ENCODE measurements around the gene NMT2. TPM values are rescaled to one million over a fixed set of nuclear protein-coding genes. Genes with fewer than 3 reads are reported as not detected.
A peak's percentile ranks its signal among the peaks of the same experiment; 100 is the strongest.

Gene NMT2
- total RNA-seq (10 to 100 TPM in 1 of 9 donors, 1 to 10 TPM in 8; 3.9 to 31.4 (median 7.6) TPM), polyA plus RNA-seq (1 to 10 TPM; 3.4 to 8.0 (median 4.8) TPM)
- long read RNA-seq, donor 1, partial matches to known transcripts: 0 of 2 reads
- long read RNA-seq, donor 1, other reads (novel, unspliced or antisense): 0 of 2 reads
- long read RNA-seq, donor 2: 0 reads
- long read RNA-seq, donor 3, partial matches to known transcripts: 0 of 1 reads
- long read RNA-seq, donor 3, other reads (novel, unspliced or antisense): 0 of 1 reads
- long read RNA-seq, donor 4, partial matches to known transcripts: 1 of 1 reads
- long read RNA-seq, donor 4, other reads (novel, unspliced or antisense): 0 of 1 reads
- long read RNA-seq, donor 5, transcript NMT2-202 (12 exons, 2,907 nt): major isoform, 10 of 11 reads
- long read RNA-seq, donor 5, partial matches to known transcripts: 0 of 11 reads
- long read RNA-seq, donor 5, other reads (novel, unspliced or antisense): 0 of 11 reads
- long read RNA-seq, donor 6, partial matches to known transcripts: 0 of 1 reads
- long read RNA-seq, donor 6, other reads (novel, unspliced or antisense): 0 of 1 reads
- long read RNA-seq, donor 7, partial matches to known transcripts: 5 of 5 reads
- long read RNA-seq, donor 7, other reads (novel, unspliced or antisense): 0 of 5 reads
- long read RNA-seq, donor 8, transcript NMT2-202 (12 exons, 2,907 nt): major isoform, 5 of 5 reads
- long read RNA-seq, donor 8, partial matches to known transcripts: 0 of 5 reads
- long read RNA-seq, donor 8, other reads (novel, unspliced or antisense): 0 of 5 reads
- long read RNA-seq, donor 9, partial matches to known transcripts: 0 of 2 reads
- long read RNA-seq, donor 9, other reads (novel, unspliced or antisense): 0 of 2 reads
- long read RNA-seq, donor 10: 0 reads

- 0 to 1% (median 1%) methylated on average over 20 to 65 of the region's 70 CpGs; no CpG with 5 or more reads in 1 of the 4 donors for WGBS, 4 donors
- H3K27ac ChIP-seq: peak within 1 kb of the TSS in 4 of 5 donors; percentile 61 to 88 (median 82)
- H3K4me1 ChIP-seq (replicated peaks in 1 of 2): peaks cover 6 to 27% of the 10 kb centered on the region in 2 donors
- H3K4me3 ChIP-seq: peak within 1 kb of the TSS; percentile 30 to 82 (median 72)
- intact Hi-C loops (cut with DNase I): no loop called here
- peak in 4 of 7 donors; percentile 87 to 91 (median 90) for DNase-seq
- H3K9me3 ChIP-seq (replicated peaks in 1 of 3): no peaks in the 10 kb centered on the region
- no peaks in the 10 kb centered on the region for H3K27me3 ChIP-seq
- TF ChIP-seq, protein P1, sequence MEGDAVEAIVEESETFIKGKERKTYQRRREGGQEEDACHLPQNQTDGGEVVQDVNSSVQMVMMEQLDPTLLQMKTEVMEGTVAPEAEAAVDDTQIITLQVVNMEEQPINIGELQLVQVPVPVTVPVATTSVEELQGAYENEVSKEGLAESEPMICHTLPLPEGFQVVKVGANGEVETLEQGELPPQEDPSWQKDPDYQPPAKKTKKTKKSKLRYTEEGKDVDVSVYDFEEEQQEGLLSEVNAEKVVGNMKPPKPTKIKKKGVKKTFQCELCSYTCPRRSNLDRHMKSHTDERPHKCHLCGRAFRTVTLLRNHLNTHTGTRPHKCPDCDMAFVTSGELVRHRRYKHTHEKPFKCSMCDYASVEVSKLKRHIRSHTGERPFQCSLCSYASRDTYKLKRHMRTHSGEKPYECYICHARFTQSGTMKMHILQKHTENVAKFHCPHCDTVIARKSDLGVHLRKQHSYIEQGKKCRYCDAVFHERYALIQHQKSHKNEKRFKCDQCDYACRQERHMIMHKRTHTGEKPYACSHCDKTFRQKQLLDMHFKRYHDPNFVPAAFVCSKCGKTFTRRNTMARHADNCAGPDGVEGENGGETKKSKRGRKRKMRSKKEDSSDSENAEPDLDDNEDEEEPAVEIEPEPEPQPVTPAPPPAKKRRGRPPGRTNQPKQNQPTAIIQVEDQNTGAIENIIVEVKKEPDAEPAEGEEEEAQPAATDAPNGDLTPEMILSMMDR (IDR thresholded peaks at IDR 0.05): peak in 4 of 6 experiments; percentile 16 to 53 (median 40)
- peak; percentile 82 to 95 for TF ChIP-seq POLR2A (IDR thresholded peaks at IDR 0.05)
- H3K36me3 ChIP-seq (replicated peaks in 1 of 2): no peaks in the 10 kb centered on the region
Observed at GRCh38 chr10:15168291-15168785, at the start of gene NMT2. TSS of gene NMT2 (minus strand) at chr10:15168693. CDS start at chr10:15168612, 81 bp downstream.

DNA sequence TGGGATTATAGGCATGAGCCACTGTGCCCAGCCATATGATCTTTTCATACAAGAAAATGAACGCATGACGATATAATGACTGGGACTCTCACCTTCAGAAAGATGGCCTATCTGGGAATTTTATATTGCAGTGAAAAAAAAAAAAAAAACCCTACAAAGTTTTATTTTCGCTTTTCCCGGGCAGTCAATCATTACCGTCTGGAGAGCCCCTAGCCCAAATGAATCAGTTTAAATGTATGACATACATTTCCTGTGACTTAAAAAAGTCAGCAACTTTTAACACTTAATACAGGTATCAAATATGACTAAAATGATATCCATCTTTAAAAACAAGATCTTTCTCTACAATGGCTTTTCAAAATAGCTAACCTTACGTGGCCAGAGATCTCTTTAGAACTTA, 48.2 kb upstream of the NMT2 start:
- intact Hi-C loops (cut with DNase I): no loop called here
- 92 to 93% (median 92%) methylated on average over 6 of the region's 6 CpGs for WGBS, 4 donors

GRCh38 chr10:15214237-15214636, 45.7 kb upstream of the NMT2 start:
- no peak overlapping the region for H3K4me3 ChIP-seq
- H3K27me3 ChIP-seq: no peaks in the 10 kb centered on the region
- TF ChIP-seq, protein P1 (IDR thresholded peaks at IDR 0.05): no peak
- no peak for TF ChIP-seq POLR2A (IDR thresholded peaks at IDR 0.05)
- 89 to 96% (median 95%) methylated on average over 9 to 17 of the region's 17 CpGs for WGBS, 4 donors
- intact Hi-C loops (cut with DNase I): no loop called here
- H3K27ac ChIP-seq: no peak overlapping the region
- no peak for DNase-seq
- no peaks in the 10 kb centered on the region for H3K36me3 ChIP-seq (replicated peaks in 1 of 2)
- no peaks in the 10 kb centered on the region for H3K4me1 ChIP-seq (replicated peaks in 1 of 2)
- H3K9me3 ChIP-seq (replicated peaks in 1 of 3): no peaks in the 10 kb centered on the region

More for the DNA sequence above, 48.2 kb upstream of the NMT2 start:
- H3K9me3 ChIP-seq (replicated peaks in 1 of 3): no peaks in the 10 kb centered on the region
- H3K27ac ChIP-seq: no peak overlapping the region
- no peaks in the 10 kb centered on the region for H3K4me1 ChIP-seq (replicated peaks in 1 of 2)
- no peak overlapping the region for H3K4me3 ChIP-seq
- no peaks in the 10 kb centered on the region for H3K36me3 ChIP-seq (replicated peaks in 1 of 2)
- no peaks in the 10 kb centered on the region for H3K27me3 ChIP-seq
- DNase-seq: no peak
- TF ChIP-seq, protein P1 (IDR thresholded peaks at IDR 0.05): no peak
- no peak for TF ChIP-seq POLR2A (IDR thresholded peaks at IDR 0.05)

DNA sequence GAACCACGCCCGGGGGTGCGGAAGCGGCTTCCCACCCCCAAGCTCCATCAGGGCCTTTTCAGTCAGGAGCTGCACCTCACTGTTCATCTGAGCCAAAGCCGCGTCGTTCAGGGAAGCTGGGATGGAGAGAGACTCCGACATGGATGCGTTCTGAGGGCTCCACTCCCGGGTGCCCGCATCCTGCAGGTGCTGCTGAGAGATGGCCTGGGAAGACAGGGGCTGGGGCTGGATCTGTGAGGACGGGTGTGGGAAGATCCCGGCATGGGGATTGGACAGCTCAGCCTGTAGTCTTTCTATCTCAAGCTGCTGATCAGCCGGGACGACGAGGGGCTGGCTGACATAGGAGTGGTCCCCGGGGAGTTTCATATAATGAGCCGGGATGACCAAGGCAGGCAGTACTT, 45.0 kb upstream of the NMT2 start:
- Histone ChIP-seq H3K36me3 (replicated peaks in 1 of 2) (no peaks in the 10 kb centered on the region), H3K9me3 (replicated peaks in 1 of 3) (no peaks in the 10 kb centered on the region), H3K4me1 (replicated peaks in 1 of 2) (no peaks in the 10 kb centered on the region), H3K27ac (no peak overlapping the region), H3K4me3 (no peak overlapping the region), H3K27me3 (no peaks in the 10 kb centered on the region)
- intact Hi-C loops (cut with DNase I): no loop called here
- DNase-seq: no peak
- WGBS, 4 donors: 93 to 97% (median 95%) methylated on average over 18 of the region's 18 CpGs
- TF ChIP-seq, protein P1 (IDR thresholded peaks at IDR 0.05): no peak
- no peak for TF ChIP-seq POLR2A (IDR thresholded peaks at IDR 0.05)
